T-helper 2 cell treated with Interferon-gamma antibody and Interleukin-4, amounts not matched to agents 100 ng/mL and 5 ng/mL, for 36 hours (primary cell): ENCODE results near the gene TFF2. TPM values are rescaled to one million over a fixed set of nuclear protein-coding genes. Genes with fewer than 3 reads are reported as not detected.

ENCODE experiments used
- intact Hi-C: fragments of 100-400 bp; cut with micrococcal nuclease; formaldehyde crosslinking; loops from one replicate; pipeline ENCODE4 v1.15.1; 2023
- total RNA-seq: library from RNA; stranded (reverse); gene quantifications from 2 replicates; pipeline ENCODE4 v1.2.3, GENCODE V29; 2022

The TFF2 gene
- total RNA-seq, 1 donor from 2014 or later = not detected

GRCh38 chr21:42384989-42385388 lies 34.2 kb upstream of the TFF2 start:
- intact Hi-C loops = no loop called here

GRCh38 chr21:42384156-42384945 lies 33.6 kb upstream of the TFF2 start:
- intact Hi-C loops = no loop called here

- intact Hi-C loops = no loop called here
These were observed 32.5 kb upstream of the TFF2 start for GRCh38 chr21:42383331-42383730.

- intact Hi-C loops = no loop called here
These were observed 32.1 kb upstream of the TFF2 start for GRCh38 chr21:42382915-42383314.

GRCh38 chr21:42381347-42381984 lies 30.7 kb upstream of the TFF2 start:
- intact Hi-C loops = no loop called here

- intact Hi-C loops = loop anchor here (10.0 kb wide), 1 partner anchor 45 kb away; no protein-coding TSS in a partner anchor
These were observed 28.8 kb upstream of the TFF2 start for GRCh38 chr21:42379426-42380215.

GRCh38 chr21:42378418-42378817 lies 27.6 kb upstream of the TFF2 start:
- intact Hi-C loops = loop anchor here (10.0 kb wide), 1 partner anchor 46 kb away; no protein-coding TSS in a partner anchor

- intact Hi-C loops = loop anchor here (10.0 kb wide), 1 partner anchor 47 kb away; no protein-coding TSS in a partner anchor
These were observed 27.2 kb upstream of the TFF2 start for GRCh38 chr21:42377951-42378340.

GRCh38 chr21:42377211-42377950 lies 26.6 kb upstream of the TFF2 start:
- intact Hi-C loops = loop anchor here (10.0 kb wide), 1 partner anchor 47 kb away; no protein-coding TSS in a partner anchor

- intact Hi-C loops = loop anchor here (10.0 kb wide), 1 partner anchor 48 kb away; no protein-coding TSS in a partner anchor
These were observed 25.7 kb upstream of the TFF2 start for GRCh38 chr21:42376338-42376982.

GRCh38 chr21:42375966-42376337 lies 25.2 kb upstream of the TFF2 start:
- intact Hi-C loops = loop anchor here (10.0 kb wide), 1 partner anchor 49 kb away; no protein-coding TSS in a partner anchor

- intact Hi-C loops = loop anchor here (10.0 kb wide), 1 partner anchor 49 kb away; no protein-coding TSS in a partner anchor
These were observed 24.7 kb upstream of the TFF2 start for GRCh38 chr21:42375506-42375905.

GRCh38 chr21:42374864-42375499 lies 24.2 kb upstream of the TFF2 start:
- intact Hi-C loops = loop anchor here (10.0 kb wide), 1 partner anchor 50 kb away; no protein-coding TSS in a partner anchor

- intact Hi-C loops = loop anchor here (10.0 kb wide), 1 partner anchor 50 kb away; no protein-coding TSS in a partner anchor
These were observed 23.7 kb upstream of the TFF2 start for GRCh38 chr21:42374457-42374856.

GRCh38 chr21:42373908-42374455 lies 23.2 kb upstream of the TFF2 start:
- intact Hi-C loops = loop anchor here (10.0 kb wide), 1 partner anchor 51 kb away; no protein-coding TSS in a partner anchor

- intact Hi-C loops = loop anchor here (10.0 kb wide), 1 partner anchor 51 kb away; no protein-coding TSS in a partner anchor
These were observed 22.6 kb upstream of the TFF2 start for GRCh38 chr21:42373196-42373907.

GRCh38 chr21:42370894-42371654 lies 20.3 kb upstream of the TFF2 start:
- intact Hi-C loops = loop anchor here (10.0 kb wide), 1 partner anchor 54 kb away; no protein-coding TSS in a partner anchor

- intact Hi-C loops = loop anchor here (10.0 kb wide), 1 partner anchor 55 kb away; no protein-coding TSS in a partner anchor
These were observed 19.0 kb upstream of the TFF2 start for GRCh38 chr21:42369821-42370220.
